Esophagus mucosa (tissue), 1 donor: ENCODE data around the gene CLPSL2. TPM values are rescaled to one million over a fixed set of nuclear protein-coding genes. Genes with fewer than 3 reads are reported as not detected.

Experiments used
- total RNA-seq: library from RNA; stranded (reverse); gene quantifications from one replicate; pipeline ENCODE4 v1.2.4, GENCODE V29; 2023
- donor health status: DM: yes; HTN: yes; CAD: no.

CLPSL2 gene
- total RNA-seq, 1 donor from 2014 or later = not detected

Other genes with a start within 250 kb of the CLPSL2 start
- 65.5 TPM for gene FKBP5, start 87.7 kb upstream of the CLPSL2 start, total RNA-seq
- gene ARMC12, start 39.6 kb upstream of the CLPSL2 start, total RNA-seq = not detected
- not detected for gene CLPSL1, start 4.4 kb downstream of the CLPSL2 start, total RNA-seq
- gene CLPS, start 20.7 kb downstream of the CLPSL2 start, total RNA-seq = not detected
- gene LHFPL5, start 28.8 kb downstream of the CLPSL2 start, total RNA-seq = not detected
- 44.7 TPM for gene SRPK1, start 144.5 kb downstream of the CLPSL2 start, total RNA-seq
- gene SLC26A8, start 248.0 kb downstream of the CLPSL2 start, total RNA-seq = 0.04 TPM